Aorta (tissue), 5 donors: Measurements from ENCODE around the gene IER3. TPM values are rescaled to one million over a fixed set of nuclear protein-coding genes. Genes with fewer than 3 reads are reported as not detected.
"Not testable (repeated sequence)": the region's sequence is repeated elsewhere in the genome, so short reads cannot be mapped to it uniquely, and the experiment has no call there.

Experiments used
- ATAC-seq: fragments of 200-7000 bp; cut with Tn5 transposase; one replicate; pipeline ENCODE4 v1.9.1; 2022; ENCODE audit warnings: moderate library complexity; ENCODE audit not compliant: low FRiP score
- DNase-seq, 2 donors: peaks; one replicate each; pipeline ENCODE4 v3.0.0-alpha.2; 2020
- H3K27ac ChIP-seq, 2 donors: one replicate each; pipeline ENCODE4 v1.5.1; 2013; ENCODE audit warnings: low read length in 2 of 2, mild to moderate bottlenecking in 2 of 2, moderate library complexity in 2 of 2, control low read depth in 1 of 2, inconsistent platforms in 1 of 2, low read depth in 1 of 2
- H3K27me3 ChIP-seq, 2 donors: one replicate each; pipeline ENCODE4 v1.6.1; 2013; ENCODE audit warnings: control low read depth in 1 of 2, low read length in 1 of 2, mild to moderate bottlenecking in 1 of 2, moderate library complexity in 1 of 2; ENCODE audit not compliant: insufficient read depth in 2 of 2, control insufficient read depth in 1 of 2
- H3K36me3 ChIP-seq, 2 donors: one replicate each; pipeline ENCODE4 v1.6.1; 2013; ENCODE audit warnings: control low read depth in 1 of 2, low read length in 1 of 2, mild to moderate bottlenecking in 1 of 2; ENCODE audit not compliant: insufficient read depth in 2 of 2, control insufficient read depth in 1 of 2
- H3K4me1 ChIP-seq, 2 donors: one replicate each; pipeline ENCODE4 v1.6.1; 2013; ENCODE audit warnings: low read length in 2 of 2, control low read depth in 1 of 2, mild to moderate bottlenecking in 1 of 2, moderate library complexity in 1 of 2; ENCODE audit not compliant: insufficient read depth in 2 of 2, control insufficient read depth in 1 of 2
- H3K4me3 ChIP-seq, 2 donors: one replicate each; pipeline ENCODE4 v1.5.1; 2013; ENCODE audit warnings: low read length in 2 of 2, control low read depth in 1 of 2, mild to moderate bottlenecking in 1 of 2
- H3K9me3 ChIP-seq: one replicate; pipeline ENCODE4 v1.6.1; 2013; ENCODE audit warnings: mild to moderate bottlenecking, low read length; ENCODE audit not compliant: control insufficient read depth
- WGBS, 2 donors: extraction: QIAGEN DNeasy Blood & Tissue Kit; methylation state at CpG; one replicate each; pipeline ENCODE4 v1.1.7; 2013; 5-methylcytosine and 5-hydroxymethylcytosine counted together
- intact Hi-C, 2 donors: fragments of 100-400 bp; cut with DNase I; formaldehyde crosslinking; loops; one replicate each; pipeline versions ENCODE4 v1.14.2 to v1.15.0; 2022
- polyA plus RNA-seq, 2 donors: library from polyadenylated mRNA; stranded (reverse); fragments of 200-250 nt; gene quantifications; one replicate each; pipeline ENCODE4 v1.2.3, GENCODE V29; 2013
- total RNA-seq, 2 donors: library from RNA; stranded (reverse); fragmentation: NEBNext Ultra II Directional; extraction: Animal tissue kit (Norgen Biotek cat#: 25700); gene quantifications; one replicate each; pipeline ENCODE4 v1.2.1, GENCODE V29; 2021
- donor health status: healthy with polysubstance abuse.
- donor health status: Bipolar disorder and iron deficiency.
- donor health status: DM: no; HTN: no; CAD: no.
- donor health status: DM: no; HTN: no; CAD: no.
- donor health status: DM: yes; HTN: yes; CAD: no.

Gene IER3
- total and polyA plus RNA-seq, 4 donors, result 17.8 to 88.8 (median 67.5) TPM

- H3K9me3 ChIP-seq, H3K27me3 ChIP-seq, ATAC-seq, H3K36me3 ChIP-seq, H3K4me3 ChIP-seq, H3K4me1 ChIP-seq, H3K27ac ChIP-seq, DNase-seq, intact Hi-C loops: not testable (repeated sequence)
- WGBS, 2 donors, result 94 to 96% methylated on average over 7 of the region's 7 CpGs
Observed at GRCh38 chr6:30756405-30757003, 12.2 kb upstream of the IER3 start.

DNA sequence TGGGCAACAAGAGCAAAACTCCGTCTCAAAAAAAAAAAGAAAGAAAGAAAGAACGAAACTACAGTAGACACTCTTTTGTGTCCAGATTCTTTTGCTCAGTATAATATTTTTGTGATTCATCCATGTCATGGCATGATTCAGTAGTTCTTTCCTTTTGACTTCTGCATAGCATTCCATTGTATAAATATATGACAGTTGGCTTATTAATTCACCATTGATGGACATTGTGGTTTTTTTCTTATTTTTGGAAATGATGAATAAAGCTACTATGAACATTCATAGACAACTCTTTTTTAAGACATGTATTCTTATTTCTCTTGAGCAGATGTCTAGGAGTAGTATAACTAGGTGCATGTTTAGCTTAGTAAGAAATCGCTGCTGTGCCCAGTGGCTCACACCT lies 10.3 kb upstream of the IER3 start:
- DNase-seq (no peak), ATAC-seq (no peak)
- H3K27me3 ChIP-seq, result no peaks in the 10 kb centered on the region
- intact Hi-C loops, result no loop called here
- no peak overlapping the region for H3K27ac ChIP-seq
- H3K4me1 ChIP-seq, result peaks cover 0 to 2% of the 10 kb centered on the region in 2 donors
- 80 to 91% methylated on average over 3 of the region's 3 CpGs for WGBS, 2 donors
- no peaks in the 10 kb centered on the region for H3K9me3 ChIP-seq
- no peak overlapping the region for H3K4me3 ChIP-seq
- no peaks in the 10 kb centered on the region for H3K36me3 ChIP-seq

DNA sequence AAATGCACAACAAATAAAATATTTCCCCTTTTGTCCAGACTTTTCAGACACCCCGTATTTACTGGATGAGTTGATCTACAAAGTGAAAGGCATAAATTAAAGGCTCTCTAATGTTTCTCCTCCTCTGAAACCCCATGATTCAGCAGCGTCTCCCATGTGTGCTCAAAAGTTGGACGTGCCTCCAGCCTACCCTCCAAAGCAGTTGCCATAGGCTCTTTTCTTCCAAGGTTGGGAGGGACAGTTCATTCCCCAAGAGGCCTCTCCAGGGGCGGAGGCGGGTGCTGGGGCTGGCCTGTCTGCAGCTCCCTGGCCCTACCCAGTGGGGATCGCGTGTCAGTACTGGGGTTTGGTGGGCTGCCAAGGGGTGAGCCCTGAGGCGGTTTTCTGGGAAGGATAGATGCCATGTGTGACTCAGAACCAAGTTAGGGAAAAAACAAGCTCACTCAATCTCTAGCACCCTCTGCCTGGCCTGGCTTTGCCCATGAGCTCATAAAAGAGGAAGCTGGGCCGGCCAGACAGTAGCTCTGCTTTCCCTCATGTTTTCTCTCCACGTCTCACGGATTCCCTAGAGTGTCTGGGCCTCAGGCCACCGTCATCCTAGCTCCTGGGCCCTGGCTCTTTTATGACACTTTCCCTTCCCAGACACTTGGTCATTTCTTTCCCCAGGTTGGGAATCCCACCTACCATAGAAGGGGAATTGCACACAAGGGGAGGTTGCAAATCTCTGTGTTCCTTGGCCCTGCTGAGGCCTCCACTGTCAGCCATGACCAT lies 8.0 kb upstream of the IER3 start:
- no peaks in the 10 kb centered on the region for H3K9me3 ChIP-seq
- peak; percentile 96 for ATAC-seq
- H3K4me1 ChIP-seq, result no peaks in the 10 kb centered on the region
- no peaks in the 10 kb centered on the region for H3K36me3 ChIP-seq
- H3K27me3 ChIP-seq, result no peaks in the 10 kb centered on the region
- intact Hi-C loops, result loop anchor here (1.0 to 2.0 kb wide), 2 partner anchors 28 to 29 kb away; no protein-coding TSS in a partner anchor
- peak overlapping the region; percentile 95 to 98 for H3K27ac ChIP-seq
- no peak overlapping the region for H3K4me3 ChIP-seq
- WGBS, 2 donors, result 1 to 4% methylated on average over 12 of the region's 12 CpGs
- peak; percentile 99 for DNase-seq

GRCh38 chr6:30750379-30750668 lies 6.0 kb upstream of the IER3 start:
- DNase-seq, result no peak
- Histone ChIP-seq H3K27me3 (no peaks in the 10 kb centered on the region), H3K4me1 (no peaks in the 10 kb centered on the region), H3K36me3 (no peaks in the 10 kb centered on the region), H3K27ac (no peak overlapping the region), H3K4me3 (no peak overlapping the region), H3K9me3 (no peaks in the 10 kb centered on the region)
- ATAC-seq, result no peak
- intact Hi-C loops, result no loop called here

- Histone ChIP-seq H3K4me3 (no peak overlapping the region), H3K9me3 (no peaks in the 10 kb centered on the region), H3K36me3 (no peaks in the 10 kb centered on the region), H3K4me1 (no peaks in the 10 kb centered on the region), H3K27ac (no peak overlapping the region), H3K27me3 (no peaks in the 10 kb centered on the region)
- intact Hi-C loops, result loop anchor here in 1 of 2 donors (10.0 kb wide), 1 partner anchor 335 kb away; no protein-coding TSS in a partner anchor
- no peak for ATAC-seq
- WGBS, 2 donors, result 89 to 92% methylated on average over 12 of the region's 12 CpGs
- DNase-seq, result no peak
Observed at GRCh38 chr6:30749554-30750378, 5.4 kb upstream of the IER3 start.

DNA sequence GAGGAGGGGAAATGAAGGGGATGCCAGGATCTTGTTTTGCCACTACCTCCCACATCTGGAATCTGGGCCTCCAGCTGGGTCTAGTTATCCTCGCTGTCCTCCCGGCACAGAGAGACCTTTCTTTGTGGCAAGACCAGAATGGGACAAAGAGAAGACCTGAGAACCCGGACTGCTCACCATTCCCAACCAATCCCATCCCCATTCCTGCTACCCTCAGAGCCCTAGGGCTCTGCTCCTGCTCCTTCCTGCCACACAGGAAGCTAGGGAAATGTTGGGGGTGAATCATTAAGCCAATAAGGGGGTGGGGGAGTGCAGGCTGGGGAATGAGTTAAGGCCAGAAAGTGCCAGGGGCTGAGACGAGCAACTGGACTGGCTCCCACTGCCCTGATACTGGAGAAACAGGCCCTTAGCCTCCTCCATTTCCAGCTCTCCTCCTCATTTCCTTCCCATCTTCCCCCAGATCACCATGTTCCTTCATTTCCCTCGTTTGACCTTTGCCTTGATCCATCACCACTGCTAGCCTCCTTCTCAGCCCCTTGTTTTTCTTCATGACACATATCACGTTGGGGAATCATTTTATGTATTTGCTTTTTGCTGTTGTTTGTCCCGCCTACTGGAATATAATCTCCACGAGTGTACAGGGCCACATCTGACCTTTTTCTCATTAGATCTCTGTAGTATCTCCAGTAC lies 4.6 kb upstream of the IER3 start:
- Histone ChIP-seq H3K27ac (peak overlapping the region in 1 of 2 donors; percentile 32), H3K36me3 (no peaks in the 10 kb centered on the region), H3K27me3 (peaks cover 0 to 2% of the 10 kb centered on the region in 2 donors), H3K4me3 (no peak overlapping the region), H3K9me3 (no peaks in the 10 kb centered on the region), H3K4me1 (no peaks in the 10 kb centered on the region)
- ATAC-seq (no peak), DNase-seq (no peak)
- intact Hi-C loops, result loop anchor here in 1 of 2 donors (10.0 kb wide), 1 partner anchor 336 kb away; no protein-coding TSS in a partner anchor
- 65 to 73% methylated on average over 8 of the region's 8 CpGs for WGBS, 2 donors

- no peak overlapping the region for H3K4me3 ChIP-seq
- DNase-seq (no peak), ATAC-seq (no peak)
- no peak overlapping the region for H3K27ac ChIP-seq
- no peaks in the 10 kb centered on the region for H3K9me3 ChIP-seq
- intact Hi-C loops, result loop anchor here in 1 of 2 donors (10.0 kb wide), 1 partner anchor 337 kb away; no protein-coding TSS in a partner anchor
- WGBS, 2 donors, result 79% methylated on average over 6 of the region's 6 CpGs
- peaks cover 0 to 2% of the 10 kb centered on the region in 2 donors for H3K27me3 ChIP-seq
- no peaks in the 10 kb centered on the region for H3K36me3 ChIP-seq
- H3K4me1 ChIP-seq, result no peaks in the 10 kb centered on the region
Observed at GRCh38 chr6:30747902-30748769, 3.8 kb upstream of the IER3 start.

- intact Hi-C loops, result loop anchor here in 1 of 2 donors (10.0 kb wide), 1 partner anchor 338 kb away; no protein-coding TSS in a partner anchor
Observed at GRCh38 chr6:30747300-30747687, 2.9 kb upstream of the IER3 start.

More at GRCh38 chr6:30747300-30747687, 2.9 kb upstream of the IER3 start:
- WGBS, 2 donors, result 69 to 81% methylated on average over 1 of the region's 1 CpG
- Histone ChIP-seq H3K27me3 (peaks cover 0 to 7% of the 10 kb centered on the region in 2 donors), H3K4me3 (no peak overlapping the region), H3K27ac (no peak overlapping the region), H3K36me3 (no peaks in the 10 kb centered on the region), H3K4me1 (no peaks in the 10 kb centered on the region), H3K9me3 (no peaks in the 10 kb centered on the region)
- no peak for DNase-seq
- no peak for ATAC-seq
